Esophagus squamous epithelium (tissue), 4 donors: ENCODE results near the gene STK26.

Experiments
- CTCF ChIP-seq, 6 experiments: fragments of 450-650 bp in 4 of 6; fragments of 200-600 bp in 2 of 6; sonication (generic) in 2 of 6; IDR thresholded peaks; one replicate each; pipeline ENCODE4 v1.5.1; 2016 to 2019; ENCODE audit warnings: antibody characterized with exemption in 6 of 6, mild to moderate bottlenecking in 4 of 6, moderate library complexity in 4 of 6
- POLR2A ChIP-seq, 4 donors: fragments of 450-650 bp; IDR thresholded peaks; one replicate each; pipeline ENCODE4 v1.6.1; 2017; ENCODE audit warnings: antibody characterized with exemption in 4 of 4, mild to moderate bottlenecking in 4 of 4, moderate library complexity in 3 of 4

GRCh38 chrX:132120913-132121312 lies 97.8 kb downstream of the STK26 start:
- no peak for TF ChIP-seq CTCF (IDR thresholded peaks at IDR 0.05)
- no peak for TF ChIP-seq POLR2A (IDR thresholded peaks at IDR 0.05)
